Activated CD8-positive, alpha-beta memory T cell treated with anti-CD3 and anti-CD28 coated beads for 24 hours (primary cell): Measurements from ENCODE around the gene SYT7.

Source experiments
- DNase-seq: peaks from one replicate; pipeline ENCODE4 v3.0.0-alpha.2; 2020

The SYT7 gene

GRCh38 chr11:61607920-61608599, 27.2 kb upstream of the SYT7 start:
- DNase-seq = no peak

GRCh38 chr11:61607426-61607825, 26.6 kb upstream of the SYT7 start:
- no peak for DNase-seq

DNA sequence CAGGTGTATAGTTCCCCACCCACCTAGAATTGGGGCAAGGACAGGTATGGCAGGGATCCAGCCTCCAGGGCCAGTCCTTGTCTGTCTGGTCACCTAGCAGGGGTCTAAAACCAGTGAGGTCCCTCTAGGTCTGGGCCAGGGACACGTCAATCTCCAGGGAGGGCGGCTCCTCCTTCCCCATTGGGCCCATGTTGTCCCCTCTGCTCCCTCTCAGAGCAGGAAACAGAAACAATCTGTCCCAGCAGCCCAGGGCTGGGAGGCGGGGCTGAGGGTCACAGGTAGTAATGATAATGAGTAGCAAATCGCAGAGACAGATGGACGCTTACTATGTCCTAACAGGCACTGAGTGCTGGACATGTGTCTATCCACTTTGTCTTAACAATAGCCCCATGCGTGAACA, 22.8 kb upstream of the SYT7 start:
- no peak for DNase-seq

DNA sequence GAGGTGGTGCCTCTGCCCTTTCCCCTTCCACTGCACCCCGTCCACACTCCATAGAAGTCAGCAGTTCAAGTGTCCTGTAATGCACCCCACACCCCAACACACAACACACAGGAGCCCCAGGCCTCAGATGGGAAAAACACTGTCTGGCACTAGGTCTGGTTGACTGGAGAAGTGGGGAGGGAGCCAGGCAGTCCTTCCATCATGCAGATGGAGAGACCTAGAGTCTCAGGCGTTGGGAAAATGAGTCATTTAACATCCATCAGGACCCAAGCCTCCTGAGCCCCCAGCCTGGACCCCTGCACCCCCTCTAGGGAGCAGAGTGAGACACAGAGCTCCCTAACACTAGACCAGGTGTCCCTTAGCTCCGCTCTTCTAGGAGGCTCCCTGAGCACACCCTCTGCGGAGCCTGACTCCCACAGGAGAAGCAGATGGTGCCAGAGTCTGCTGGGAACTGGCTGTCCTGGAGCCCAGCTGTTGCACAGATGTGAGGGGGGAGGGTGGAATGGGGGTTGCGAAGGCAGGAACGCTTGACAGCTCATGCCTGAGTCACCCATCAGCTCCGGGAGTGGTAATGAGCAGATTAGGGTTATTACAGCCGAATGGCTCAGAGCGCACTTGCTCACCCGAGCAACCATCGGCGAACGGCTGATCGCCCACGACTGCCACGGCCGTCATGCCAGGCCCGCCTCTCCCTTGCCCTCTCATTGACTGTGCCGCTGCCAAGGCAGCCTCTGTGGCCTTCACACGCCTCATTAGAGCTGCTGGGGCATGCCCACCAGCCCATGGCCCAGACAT, 22.1 kb upstream of the SYT7 start:
- no peak for DNase-seq

DNA sequence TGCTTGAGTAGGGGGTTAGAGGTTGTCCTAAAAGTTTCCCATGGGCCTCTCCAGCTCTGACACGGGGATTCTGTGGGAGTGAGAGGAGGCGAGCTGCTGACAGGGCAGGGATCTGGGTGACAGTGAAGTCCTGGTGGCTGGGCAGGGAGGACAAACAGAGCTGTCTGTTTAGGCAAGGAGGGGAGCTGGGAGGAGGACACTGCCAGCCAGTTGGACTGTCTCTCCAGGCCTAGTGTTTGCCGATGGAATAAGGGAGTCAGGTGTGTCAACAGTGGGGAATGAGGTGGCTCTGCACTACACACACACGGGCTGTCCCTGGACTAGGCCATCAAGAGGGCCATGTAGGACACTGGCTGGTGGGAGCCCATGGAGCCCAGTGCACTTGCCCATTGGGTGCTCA, 20.6 kb upstream of the SYT7 start:
- DNase-seq = no peak

DNA sequence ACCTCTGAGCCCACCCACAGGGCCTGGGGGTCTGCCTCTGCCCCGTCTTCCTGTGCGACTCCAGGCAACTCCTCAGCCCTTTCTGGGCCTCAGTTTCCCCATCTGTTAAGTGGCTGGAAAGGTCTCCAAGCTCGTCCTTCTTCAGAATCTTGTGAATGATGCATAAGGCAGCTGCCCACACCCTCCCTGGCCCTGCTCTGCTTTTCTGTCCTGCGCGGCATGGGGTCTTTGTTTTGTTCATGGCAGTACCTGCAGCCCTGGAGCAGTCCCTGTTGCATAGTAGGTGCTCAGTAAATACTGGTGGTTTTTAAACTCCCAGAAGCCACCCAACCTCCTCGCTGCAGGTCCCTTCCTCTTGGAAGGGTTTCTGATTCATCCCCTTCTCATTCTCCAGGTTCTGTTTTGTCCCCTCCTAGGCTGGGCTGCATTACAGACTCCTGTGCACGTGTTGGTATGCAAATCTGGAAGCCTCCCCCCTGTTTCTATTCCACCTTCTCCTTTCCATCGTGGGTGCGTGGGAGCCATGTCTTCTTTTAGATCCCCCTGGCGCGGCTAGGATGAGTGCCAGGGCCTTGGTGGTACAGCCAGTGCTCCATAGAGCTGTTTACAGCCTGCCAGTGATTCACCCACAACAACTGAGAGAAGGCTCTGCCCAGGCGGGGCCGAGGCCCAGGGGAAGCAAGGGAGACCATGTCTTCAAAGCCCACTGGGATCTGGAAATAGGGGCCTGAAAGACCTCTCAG, 19.3 kb upstream of the SYT7 start:
- DNase-seq = no peak

GRCh38 chr11:61598886-61599868, 18.3 kb upstream of the SYT7 start:
- no peak for DNase-seq

GRCh38 chr11:61598374-61598773, 17.5 kb upstream of the SYT7 start:
- DNase-seq = no peak

DNA sequence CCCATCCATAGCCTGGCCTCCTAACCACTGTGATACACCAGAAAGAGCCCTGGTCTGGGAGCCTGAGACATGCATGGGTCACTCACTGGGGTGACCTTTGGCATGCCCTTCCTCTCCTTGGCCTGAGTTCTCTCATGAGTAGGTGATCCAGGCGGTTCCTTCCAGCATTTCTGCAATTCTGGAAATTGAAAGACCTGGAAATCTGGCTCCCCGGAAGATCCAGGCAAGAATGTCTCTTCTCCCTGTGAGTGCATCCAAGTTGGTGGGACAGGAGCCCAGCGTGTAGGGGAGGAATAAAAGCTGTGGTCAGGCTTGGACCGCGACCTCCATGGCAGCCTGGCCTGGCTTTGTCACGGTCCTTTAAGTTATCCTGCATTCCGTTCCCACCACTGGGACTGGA, 16.1 kb upstream of the SYT7 start:
- no peak for DNase-seq

DNA sequence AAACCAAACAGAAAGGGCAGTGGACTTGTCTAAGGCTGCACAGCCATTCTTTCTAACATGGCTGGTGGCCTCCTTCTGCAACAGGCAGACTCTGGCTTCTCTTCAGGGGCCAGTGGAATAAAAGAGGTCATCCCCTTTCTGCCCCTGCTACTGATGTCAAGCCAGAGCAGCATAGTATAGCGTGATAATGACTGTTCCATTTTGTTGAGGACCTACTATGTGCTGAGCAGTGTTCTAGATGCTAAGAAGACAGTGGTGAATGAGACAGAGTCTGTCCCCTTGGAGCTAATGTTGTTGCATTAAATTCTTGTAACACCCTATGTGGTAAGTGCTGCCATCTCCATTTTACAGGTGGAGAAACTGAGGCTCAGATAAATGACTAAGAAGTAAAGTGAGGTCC, 15.7 kb upstream of the SYT7 start:
- no peak for DNase-seq

DNA sequence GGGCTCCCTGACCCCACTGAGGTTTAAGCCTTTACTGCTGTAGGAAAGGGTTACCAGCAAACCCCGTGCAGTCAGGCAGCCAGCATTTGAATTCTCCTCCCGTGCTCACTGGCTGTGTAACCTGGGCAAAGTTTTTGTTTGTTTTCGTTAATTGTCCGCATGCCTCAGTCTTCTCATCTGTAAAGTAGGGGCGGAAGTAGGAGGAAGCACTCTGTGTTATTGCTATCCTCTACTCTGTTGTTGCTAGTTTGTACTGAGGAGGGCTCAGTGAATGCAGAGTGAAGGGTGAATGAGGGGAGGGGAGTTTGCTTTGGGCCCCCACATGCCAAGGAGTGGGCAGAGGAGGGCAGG, 14.0 kb upstream of the SYT7 start:
- DNase-seq = no peak

DNA sequence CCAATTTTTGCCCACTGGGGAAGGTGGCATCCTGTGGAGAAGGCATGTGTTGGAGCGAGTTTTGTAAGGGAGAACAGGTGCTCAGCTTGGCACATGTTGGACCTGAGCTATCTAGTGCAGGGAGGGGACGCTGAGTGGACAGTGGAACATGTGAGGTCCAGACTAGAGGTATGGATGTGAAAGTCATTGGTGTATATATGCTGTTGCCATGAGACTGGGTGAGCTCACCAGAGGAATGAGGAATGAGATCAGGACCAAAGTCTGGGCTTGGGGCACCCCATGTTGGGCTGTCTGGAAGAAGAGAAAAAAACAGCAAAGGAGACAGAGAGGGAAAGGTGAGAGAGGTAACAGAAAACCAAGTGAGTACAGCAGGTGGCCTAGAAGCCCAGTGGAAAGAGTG, 12.3 kb upstream of the SYT7 start:
- DNase-seq = no peak

- no peak for DNase-seq
Measured at GRCh38 chr11:61592176-61592575, 11.3 kb upstream of the SYT7 start.

DNA sequence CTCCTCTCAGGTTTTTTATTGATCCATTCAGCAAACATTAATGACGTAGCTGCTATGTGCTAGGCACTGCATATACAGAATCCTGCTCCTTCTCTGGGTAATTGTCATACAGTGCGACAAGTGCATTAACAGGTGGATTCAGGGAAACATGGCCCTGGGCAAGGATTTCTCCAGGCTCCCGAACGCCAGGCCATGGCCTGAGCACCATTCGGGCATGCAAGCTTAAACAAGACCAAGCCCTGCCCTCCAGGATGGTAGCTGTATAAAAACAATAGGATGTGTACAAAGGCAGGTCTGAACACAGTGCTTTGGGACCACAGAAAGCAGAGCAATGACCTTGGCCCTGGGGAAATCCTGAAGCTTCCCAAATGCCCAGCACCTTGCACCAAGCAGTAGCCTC, 9.1 kb upstream of the SYT7 start:
- DNase-seq = no peak

- DNase-seq = no peak
Measured at GRCh38 chr11:61588728-61589191, 7.9 kb upstream of the SYT7 start.

DNA sequence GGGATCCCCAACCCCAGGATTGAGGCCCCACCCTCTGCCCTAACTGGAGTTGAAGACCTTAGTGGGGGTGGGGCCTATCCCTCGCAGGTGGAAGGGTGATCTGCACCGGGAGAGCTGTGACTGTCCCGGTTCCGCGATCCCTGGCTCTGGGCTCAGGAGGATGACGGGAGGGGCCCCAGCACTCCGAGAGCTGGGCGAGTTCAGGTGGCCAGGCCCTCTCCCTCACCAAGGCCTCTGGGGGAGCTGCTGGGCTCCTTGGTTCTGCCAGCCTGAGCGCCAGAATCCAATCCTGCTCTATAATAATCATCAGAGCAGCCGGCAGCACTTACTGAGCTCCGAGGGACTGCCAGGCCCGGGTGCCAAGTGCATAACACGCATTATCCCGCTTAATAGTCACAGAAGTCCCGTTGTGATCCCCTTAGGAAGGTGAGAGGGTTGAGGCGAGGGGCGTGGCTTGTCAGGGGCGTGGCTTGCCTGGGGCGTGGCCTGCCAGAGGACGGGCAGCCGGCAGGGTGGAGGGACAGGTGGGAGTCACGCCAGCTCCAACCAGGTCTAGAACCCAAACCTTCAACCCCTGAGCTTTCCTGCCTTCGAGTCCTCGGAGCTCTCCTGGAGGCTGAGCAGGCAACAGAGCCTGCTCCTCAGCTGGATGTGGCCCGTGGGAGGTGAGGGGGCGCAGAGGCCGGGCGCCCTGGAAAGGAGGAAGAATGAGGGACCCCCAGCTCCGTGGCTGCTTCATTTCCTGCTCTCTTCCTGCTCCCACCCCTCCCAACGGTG, 7.3 kb upstream of the SYT7 start:
- peak; percentile 90 for DNase-seq

- DNase-seq = no peak
Measured at GRCh38 chr11:61587541-61587941, 6.7 kb upstream of the SYT7 start.

- no peak for DNase-seq
Measured at GRCh38 chr11:61586792-61587430, 6.0 kb upstream of the SYT7 start.

- DNase-seq = no peak
Measured at GRCh38 chr11:61585115-61585514, 4.2 kb upstream of the SYT7 start.

- DNase-seq = no peak
Measured at GRCh38 chr11:61581931-61582330, 1.1 kb upstream of the SYT7 start.

DNA sequence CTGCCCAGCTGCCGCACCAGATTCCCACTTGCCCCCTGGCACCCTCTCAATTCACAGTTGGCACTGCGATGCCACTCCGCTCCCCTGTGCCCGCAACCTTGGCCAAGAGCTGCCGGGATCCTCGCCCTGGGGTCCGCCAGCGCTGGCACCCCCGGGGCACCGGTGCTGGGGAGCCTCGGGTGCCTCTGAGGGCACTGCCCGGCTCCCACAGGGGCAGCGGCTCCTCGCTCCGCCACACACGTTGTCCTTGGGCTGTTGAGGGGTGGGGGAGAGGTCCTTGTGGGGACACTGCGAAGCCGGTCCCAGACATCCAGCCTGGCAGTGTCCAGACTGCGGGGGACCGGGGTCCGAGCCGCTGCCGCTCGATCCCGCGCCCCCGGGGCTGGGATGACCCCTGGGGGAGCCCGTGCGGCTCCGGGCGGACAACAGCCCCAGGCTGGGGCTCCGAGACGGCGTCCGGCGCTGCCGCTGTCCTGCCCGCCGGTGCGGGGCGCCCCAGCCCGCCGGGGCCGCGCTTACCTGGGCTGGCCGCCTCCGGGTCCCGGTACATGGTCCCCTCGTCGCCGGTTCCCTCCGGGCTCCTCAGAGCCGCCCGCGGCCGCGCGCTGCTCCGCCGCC, 496 bp downstream of the SYT7 start:
- DNase-seq = peak; percentile 60
